ENCODE results near the gene KRTAP5-9. TPM values are rescaled to one million over a fixed set of nuclear protein-coding genes. Genes with fewer than 3 reads are reported as not detected.
"Not testable (repeated sequence)": the region's sequence is repeated elsewhere in the genome, so short reads cannot be mapped to it uniquely, and the experiment has no call there.

Gene KRTAP5-9
- total RNA-seq, 4 donors from 2014 or later: 1.9 TPM; not detected in 3

DNA sequence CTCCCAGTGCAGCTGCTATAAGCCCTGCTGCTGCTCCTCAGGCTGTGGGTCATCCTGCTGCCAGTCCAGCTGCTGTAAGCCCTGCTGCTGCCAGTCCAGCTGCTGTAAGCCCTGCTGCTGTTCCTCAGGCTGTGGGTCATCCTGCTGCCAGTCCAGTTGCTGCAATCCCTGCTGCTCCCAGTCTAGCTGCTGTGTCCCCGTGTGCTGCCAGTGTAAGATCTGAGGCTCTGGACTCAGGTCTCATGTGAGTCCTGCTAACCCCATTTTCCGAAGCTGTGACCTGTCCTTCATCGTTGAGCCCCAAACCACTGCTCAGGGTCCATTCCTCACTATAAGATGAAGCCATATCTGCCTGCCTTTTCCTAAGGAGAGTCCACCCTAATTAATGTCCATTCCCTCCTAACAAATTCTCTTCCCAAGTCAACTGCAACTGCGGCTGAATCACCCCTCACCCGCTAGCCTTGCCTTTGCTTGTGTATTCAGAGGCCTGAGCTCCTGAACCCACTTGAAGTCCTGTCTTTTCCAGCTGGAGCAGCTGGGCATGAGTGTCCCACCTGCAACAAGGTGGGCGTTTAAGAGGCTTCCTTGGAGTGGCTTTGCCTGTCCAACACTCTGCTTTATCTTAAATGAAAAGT lies 20.5 kb upstream of the KRTAP5-9 start:
- intact Hi-C loops (cut with DNase I; ENCODE audit: low total_unique reads): no loop called here
- WGBS, 2 donors: 90% methylated on average over 6 of the region's 6 CpGs
- TF ChIP-seq, protein P1, sequence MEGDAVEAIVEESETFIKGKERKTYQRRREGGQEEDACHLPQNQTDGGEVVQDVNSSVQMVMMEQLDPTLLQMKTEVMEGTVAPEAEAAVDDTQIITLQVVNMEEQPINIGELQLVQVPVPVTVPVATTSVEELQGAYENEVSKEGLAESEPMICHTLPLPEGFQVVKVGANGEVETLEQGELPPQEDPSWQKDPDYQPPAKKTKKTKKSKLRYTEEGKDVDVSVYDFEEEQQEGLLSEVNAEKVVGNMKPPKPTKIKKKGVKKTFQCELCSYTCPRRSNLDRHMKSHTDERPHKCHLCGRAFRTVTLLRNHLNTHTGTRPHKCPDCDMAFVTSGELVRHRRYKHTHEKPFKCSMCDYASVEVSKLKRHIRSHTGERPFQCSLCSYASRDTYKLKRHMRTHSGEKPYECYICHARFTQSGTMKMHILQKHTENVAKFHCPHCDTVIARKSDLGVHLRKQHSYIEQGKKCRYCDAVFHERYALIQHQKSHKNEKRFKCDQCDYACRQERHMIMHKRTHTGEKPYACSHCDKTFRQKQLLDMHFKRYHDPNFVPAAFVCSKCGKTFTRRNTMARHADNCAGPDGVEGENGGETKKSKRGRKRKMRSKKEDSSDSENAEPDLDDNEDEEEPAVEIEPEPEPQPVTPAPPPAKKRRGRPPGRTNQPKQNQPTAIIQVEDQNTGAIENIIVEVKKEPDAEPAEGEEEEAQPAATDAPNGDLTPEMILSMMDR (IDR thresholded peaks at IDR 0.05): no peak
- TF ChIP-seq POLR2A (IDR thresholded peaks at IDR 0.05): no peak

DNA sequence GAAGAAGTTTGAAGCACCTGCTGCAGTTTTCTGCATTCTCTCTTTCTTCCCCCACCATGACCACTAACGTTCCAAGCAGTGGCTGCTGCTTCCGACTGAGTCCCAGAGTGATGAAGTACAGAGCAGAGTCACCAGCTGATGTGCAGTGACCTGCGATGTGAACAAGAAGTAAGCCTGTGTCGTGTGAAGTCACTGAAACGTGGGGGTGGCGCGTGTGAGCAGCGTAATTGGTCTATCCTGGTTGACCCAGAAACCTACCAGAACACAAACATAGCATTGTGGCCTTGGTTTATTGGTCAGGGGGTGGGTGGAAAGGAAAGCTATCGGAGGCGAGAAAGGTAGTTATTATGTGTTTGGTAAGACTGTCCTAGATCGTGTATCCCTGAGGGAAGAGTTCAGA lies 17.6 kb upstream of the KRTAP5-9 start:
- H3K4me3 ChIP-seq (ENCODE audit: low read depth, poor library complexity, severe bottlenecking): no peak overlapping the region
- intact Hi-C loops (cut with DNase I; ENCODE audit: low total_unique reads): no loop called here
- 79 to 85% methylated on average over 11 of the region's 11 CpGs for WGBS, 2 donors
- TF ChIP-seq, protein P1 (IDR thresholded peaks at IDR 0.05): no peak
- TF ChIP-seq POLR2A (IDR thresholded peaks at IDR 0.05): no peak
- DNase-seq (ENCODE audit: low spot score in 2 of 2): peak in 1 of 2 donors; percentile 57

More for the DNA sequence above, 20.5 kb upstream of the KRTAP5-9 start:
- no peak overlapping the region for H3K4me3 ChIP-seq (ENCODE audit: low read depth, poor library complexity, severe bottlenecking)
- DNase-seq (ENCODE audit: low spot score in 2 of 2): peak in 1 of 2 donors; percentile 23

DNA sequence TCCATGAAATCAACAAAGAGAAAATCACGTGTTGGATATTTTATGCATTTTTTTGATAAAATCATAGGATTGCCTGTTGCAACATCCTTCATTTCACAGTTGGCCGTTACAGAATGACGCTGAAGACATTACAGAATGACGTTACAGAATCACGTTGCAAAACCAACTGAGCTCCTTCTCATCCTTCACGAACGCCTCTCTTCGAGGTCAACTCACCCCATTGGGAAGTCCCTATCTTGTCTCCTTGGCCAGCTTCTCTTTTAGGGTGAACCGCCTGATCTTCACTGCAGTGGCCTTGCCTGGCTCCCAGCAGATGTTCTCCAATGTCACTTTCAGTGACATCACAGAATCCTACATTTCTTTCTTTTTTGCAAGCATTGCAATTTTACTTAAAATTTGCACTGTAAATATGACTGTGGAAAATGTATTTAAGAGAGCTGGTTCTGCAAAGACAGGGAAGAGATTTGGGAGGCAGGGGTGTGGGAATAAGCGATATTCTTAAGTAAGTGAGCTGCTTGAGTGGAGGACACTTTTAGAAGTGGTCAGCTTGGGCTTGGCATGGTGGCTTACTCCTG lies 16.1 kb upstream of the KRTAP5-9 start:
- TF ChIP-seq, protein P1 (IDR thresholded peaks at IDR 0.05): no peak
- TF ChIP-seq POLR2A (IDR thresholded peaks at IDR 0.05): no peak
- H3K4me3 ChIP-seq (ENCODE audit: low read depth, poor library complexity, severe bottlenecking): no peak overlapping the region
- 76 to 79% methylated on average over 10 of the region's 10 CpGs for WGBS, 2 donors
- intact Hi-C loops (cut with DNase I; ENCODE audit: low total_unique reads): no loop called here
- DNase-seq (ENCODE audit: low spot score in 2 of 2): peak in 1 of 2 donors; percentile 21

DNA sequence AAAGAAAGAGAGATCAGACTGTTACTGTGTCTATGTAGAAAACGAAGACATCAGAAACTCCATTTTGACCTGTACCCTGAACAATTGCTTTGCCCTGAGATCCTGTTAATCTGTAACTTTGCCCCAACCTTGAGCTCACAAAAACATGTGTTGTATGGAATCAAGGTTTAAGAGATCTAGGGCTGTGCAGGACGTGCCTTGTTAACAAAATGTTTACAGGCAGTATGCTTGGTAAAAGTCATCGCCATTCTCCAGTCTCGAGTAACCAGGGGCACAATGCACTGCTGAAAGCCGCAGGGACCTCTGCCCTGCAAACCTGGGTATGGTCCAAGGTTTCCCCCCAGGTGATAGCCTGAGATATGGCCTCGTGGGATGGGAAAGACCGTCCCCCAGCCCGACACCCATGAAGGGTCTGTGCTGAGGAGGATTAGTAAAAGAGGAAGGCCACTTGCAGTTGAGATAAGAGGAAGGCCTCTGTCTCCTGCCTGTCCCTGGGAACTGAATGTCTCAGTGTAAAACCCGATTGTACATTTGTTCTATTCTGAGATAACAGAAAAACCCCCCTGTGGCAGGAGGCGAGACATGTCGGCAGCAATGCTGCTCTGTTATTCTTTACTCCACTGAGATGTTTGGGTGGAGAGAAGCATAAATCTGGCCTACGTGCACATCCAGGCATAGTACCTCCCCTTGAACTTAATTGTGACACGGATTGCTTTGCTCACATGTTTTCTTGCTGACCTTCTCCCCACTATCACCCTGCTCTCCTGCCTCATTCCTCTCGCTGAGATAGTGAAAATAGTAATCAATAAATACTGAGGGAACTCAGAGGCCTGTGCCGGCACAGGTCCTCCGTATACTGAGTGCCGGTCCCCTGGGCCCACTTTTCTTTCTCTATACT lies 13.3 kb upstream of the KRTAP5-9 start:
- intact Hi-C loops (cut with DNase I; ENCODE audit: low total_unique reads); H3K4me3 ChIP-seq (ENCODE audit: low read depth, poor library complexity, severe bottlenecking): not testable (repeated sequence)
- DNase-seq (ENCODE audit: low spot score in 2 of 2): peak in 1 of 2 donors; percentile 17
- 78 to 84% methylated on average over 17 of the region's 17 CpGs for WGBS, 2 donors

DNA sequence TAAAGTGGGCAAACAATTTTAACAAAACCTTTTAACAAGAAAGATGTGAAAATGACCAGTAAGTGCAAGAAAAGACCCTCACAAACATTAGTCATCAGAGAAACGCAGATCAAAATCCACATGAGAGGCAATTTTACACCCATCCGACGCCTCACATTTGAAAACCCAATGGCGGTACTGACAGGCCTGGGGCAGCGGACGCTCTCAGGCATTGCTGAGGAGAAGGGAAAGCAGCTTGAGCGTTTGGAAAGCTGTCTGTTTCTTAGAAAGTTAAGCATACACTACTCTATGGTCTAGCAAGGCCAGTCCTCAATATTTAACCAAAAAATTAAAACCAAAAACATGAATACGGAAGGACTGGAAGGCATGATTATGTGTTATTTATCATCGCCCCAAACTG lies 12.4 kb upstream of the KRTAP5-9 start:
- 84 to 91% methylated on average over 9 of the region's 9 CpGs for WGBS, 2 donors
- intact Hi-C loops (cut with DNase I; ENCODE audit: low total_unique reads): no loop called here
- TF ChIP-seq POLR2A (IDR thresholded peaks at IDR 0.05): no peak
- TF ChIP-seq, protein P1 (IDR thresholded peaks at IDR 0.05): no peak
- no peak overlapping the region for H3K4me3 ChIP-seq (ENCODE audit: low read depth, poor library complexity, severe bottlenecking)
- DNase-seq (ENCODE audit: low spot score in 2 of 2): peak in 1 of 2 donors; percentile 15

DNA sequence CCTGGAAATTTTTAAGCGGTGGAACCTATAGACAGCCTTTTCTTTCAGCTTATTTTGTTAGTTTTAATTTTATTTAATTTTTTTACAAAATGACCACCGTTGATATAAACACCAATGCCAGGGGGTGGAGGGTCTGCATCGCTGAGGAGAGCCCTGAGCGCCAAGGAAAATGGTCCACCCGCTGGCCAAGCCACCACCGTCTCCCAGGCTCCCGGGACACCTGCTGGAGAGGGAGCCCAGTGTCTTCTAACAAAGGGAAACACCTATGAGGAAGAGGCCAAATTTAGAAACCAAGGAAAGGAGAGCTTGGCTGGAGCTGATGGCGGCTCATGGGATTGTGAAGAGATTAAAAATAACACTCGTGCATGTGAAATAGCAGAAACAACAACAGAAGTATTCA lies 10.7 kb upstream of the KRTAP5-9 start:
- no peak for DNase-seq (ENCODE audit: low spot score in 2 of 2)
- no peak overlapping the region for H3K4me3 ChIP-seq (ENCODE audit: low read depth, poor library complexity, severe bottlenecking)
- 83 to 87% methylated on average over 9 of the region's 9 CpGs for WGBS, 2 donors
- TF ChIP-seq, protein P1 (IDR thresholded peaks at IDR 0.05): no peak
- no peak for TF ChIP-seq POLR2A (IDR thresholded peaks at IDR 0.05)
- intact Hi-C loops (cut with DNase I; ENCODE audit: low total_unique reads): no loop called here

DNA sequence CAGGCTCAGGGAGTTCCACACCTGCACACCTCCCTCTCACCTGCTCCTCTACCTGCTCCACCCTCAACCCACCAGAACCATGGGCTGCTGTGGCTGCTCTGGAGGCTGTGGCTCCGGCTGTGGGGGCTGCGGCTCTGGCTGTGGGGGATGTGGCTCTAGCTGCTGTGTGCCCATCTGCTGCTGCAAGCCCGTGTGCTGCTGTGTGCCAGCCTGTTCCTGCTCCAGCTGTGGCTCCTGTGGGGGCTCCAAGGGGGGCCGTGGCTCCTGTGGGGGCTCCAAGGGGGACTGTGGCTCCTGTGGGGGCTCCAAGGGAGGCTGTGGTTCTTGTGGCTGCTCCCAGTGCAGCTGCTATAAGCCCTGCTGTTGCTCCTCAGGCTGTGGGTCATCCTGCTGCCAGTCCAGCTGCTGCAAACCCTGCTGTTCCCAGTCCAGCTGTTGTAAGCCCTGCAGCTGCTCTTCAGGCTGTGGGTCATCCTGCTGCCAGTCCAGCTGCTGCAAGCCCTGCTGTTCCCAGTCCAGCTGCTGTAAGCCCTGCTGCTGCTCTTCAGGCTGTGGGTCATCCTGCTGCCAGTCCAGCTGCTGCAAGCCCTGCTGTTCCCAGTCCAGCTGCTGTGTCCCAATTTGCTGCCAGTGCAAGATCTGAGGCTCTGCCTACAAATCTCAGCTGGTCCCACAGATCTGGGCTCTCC lies 10.1 kb upstream of the KRTAP5-9 start, which contains the start of gene KRTAP5-8:
TSS of gene KRTAP5-8 (plus strand) at position 49 of the 689 bp plus-strand sequence. CDS start at position 80, 31 bp downstream.
- DNase-seq (ENCODE audit: low spot score in 2 of 2); intact Hi-C loops (cut with DNase I; ENCODE audit: low total_unique reads); H3K4me3 ChIP-seq (ENCODE audit: low read depth, poor library complexity, severe bottlenecking): not testable (repeated sequence)
- 50 to 90% methylated on average over 2 of the region's 4 CpGs for WGBS, 2 donors

Data from lower leg skin (tissue), 4 donors.